Osteocyte (in vitro differentiated cells): ENCODE measurements around the gene EGFR. TPM values are rescaled to one million over a fixed set of nuclear protein-coding genes. Genes with fewer than 3 reads are reported as not detected.
A peak's percentile ranks its signal among the peaks of the same experiment; 100 is the strongest.

Experiments used
- DNase-seq: peaks from one replicate; pipeline ENCODE4 v3.0.0; 2021; ENCODE audit warnings: mixed read lengths; ENCODE audit not compliant: unreplicated experiment; ENCODE audit errors: extremely low spot score
- H3K27ac Mint-ChIP-seq: one replicate; pipeline ENCODE4 v1.8.0; 2021; ENCODE audit warnings: mild to moderate bottlenecking, mixed read lengths; ENCODE audit not compliant: unreplicated experiment
- H3K27me3 Mint-ChIP-seq: one replicate; pipeline ENCODE4 v1.8.0; 2021; ENCODE audit warnings: mixed read lengths; ENCODE audit not compliant: unreplicated experiment
- H3K36me3 Mint-ChIP-seq: one replicate; pipeline ENCODE4 v1.8.0; 2021; ENCODE audit warnings: mixed read lengths; ENCODE audit not compliant: unreplicated experiment
- H3K4me1 Mint-ChIP-seq: one replicate; pipeline ENCODE4 v1.8.0; 2021; ENCODE audit warnings: mixed read lengths; ENCODE audit not compliant: unreplicated experiment
- H3K4me3 Mint-ChIP-seq: one replicate; pipeline ENCODE4 v1.8.0; 2021; ENCODE audit warnings: mild to moderate bottlenecking, moderate library complexity, mixed read lengths; ENCODE audit not compliant: unreplicated experiment
- H3K9me3 Mint-ChIP-seq: one replicate; pipeline ENCODE4 v1.8.0; 2021; ENCODE audit warnings: mixed read lengths; ENCODE audit not compliant: unreplicated experiment
- CTCF ChIP-seq: fragments of 200-600 bp; sonication (generic); IDR thresholded peaks from 2 replicates; pipeline ENCODE4 v1.5.0; 2021; ENCODE audit warnings: antibody characterized with exemption, mild to moderate bottlenecking, moderate library complexity
- total RNA-seq: library from RNA; stranded (reverse); gene quantifications from 2 replicates; pipeline ENCODE4 v1.2.1, GENCODE V29; 2021

Gene EGFR
- total RNA-seq, 1 donor from 2014 or later: 56.5 TPM

GRCh38 chr7:54980521-54980920 lies 38.3 kb upstream of the EGFR start:
- Mint-ChIP-seq H3K27ac (no peak overlapping the region), H3K27me3 (no peaks in the 10 kb centered on the region), H3K4me3 (no peak overlapping the region), H3K9me3 (peaks cover 5% of the 10 kb centered on the region), H3K4me1 (peaks cover 9% of the 10 kb centered on the region), H3K36me3 (peaks cover 2% of the 10 kb centered on the region)
- DNase-seq: no peak
- no peak for TF ChIP-seq CTCF

GRCh38 chr7:54981913-54982312 lies 36.9 kb upstream of the EGFR start:
- Mint-ChIP-seq H3K4me3 (no peak overlapping the region), H3K9me3 (peaks cover 5% of the 10 kb centered on the region), H3K36me3 (no peaks in the 10 kb centered on the region), H3K27ac (no peak overlapping the region), H3K27me3 (no peaks in the 10 kb centered on the region), H3K4me1 (peaks cover 17% of the 10 kb centered on the region)
- no peak for DNase-seq
- no peak for TF ChIP-seq CTCF

- no peak overlapping the region for H3K4me3 Mint-ChIP-seq
- no peak for DNase-seq
- no peaks in the 10 kb centered on the region for H3K27me3 Mint-ChIP-seq
- no peaks in the 10 kb centered on the region for H3K36me3 Mint-ChIP-seq
- H3K4me1 Mint-ChIP-seq: peaks cover 29% of the 10 kb centered on the region
- H3K9me3 Mint-ChIP-seq: peaks cover 5% of the 10 kb centered on the region
- no peak for TF ChIP-seq CTCF
- peak overlapping the region; percentile 63 for H3K27ac Mint-ChIP-seq
These were observed 33.1 kb upstream of the EGFR start for GRCh38 chr7:54985426-54986330.

GRCh38 chr7:54986716-54987115 lies 32.1 kb upstream of the EGFR start:
- Mint-ChIP-seq H3K27ac (no peak overlapping the region), H3K4me1 (peaks cover 30% of the 10 kb centered on the region), H3K27me3 (no peaks in the 10 kb centered on the region), H3K36me3 (no peaks in the 10 kb centered on the region), H3K9me3 (peaks cover 5% of the 10 kb centered on the region), H3K4me3 (no peak overlapping the region)
- DNase-seq: no peak
- no peak for TF ChIP-seq CTCF

GRCh38 chr7:54987772-54988171 lies 31.0 kb upstream of the EGFR start:
- no peak for TF ChIP-seq CTCF
- Mint-ChIP-seq H3K36me3 (no peaks in the 10 kb centered on the region), H3K27me3 (no peaks in the 10 kb centered on the region), H3K4me3 (no peak overlapping the region), H3K4me1 (peaks cover 30% of the 10 kb centered on the region), H3K9me3 (peaks cover 5% of the 10 kb centered on the region), H3K27ac (no peak overlapping the region)
- DNase-seq: no peak
